COLO668 (cell line): Measurements from ENCODE around the gene REEP3.
"Not testable (repeated sequence)": the region's sequence is repeated elsewhere in the genome, so short reads cannot be mapped to it uniquely, and the experiment has no call there.

ENCODE experiments used
- DNase-seq: peaks from one replicate; lab custom pipeline; 2025; ENCODE audit not compliant: unreplicated experiment; lab: John Stamatoyannopoulos, UW

REEP3 gene

GRCh38 chr10:63547628-63548360 lies 26.6 kb downstream of the REEP3 start:
- no peak for DNase-seq

GRCh38 chr10:63548860-63549259 lies 27.7 kb downstream of the REEP3 start:
- no peak for DNase-seq

GRCh38 chr10:63549810-63550209 lies 28.6 kb downstream of the REEP3 start:
- no peak for DNase-seq

GRCh38 chr10:63553031-63553430 lies 31.8 kb downstream of the REEP3 start:
- no peak for DNase-seq

GRCh38 chr10:63553473-63553872 lies 32.3 kb downstream of the REEP3 start:
- DNase-seq = no peak

- DNase-seq = no peak
Measured at GRCh38 chr10:63554657-63555056, 33.5 kb downstream of the REEP3 start.

- no peak for DNase-seq
Measured at GRCh38 chr10:63555330-63555729, 34.1 kb downstream of the REEP3 start.

- DNase-seq = no peak
Measured at GRCh38 chr10:63558132-63558784, 37.1 kb downstream of the REEP3 start.

GRCh38 chr10:63561341-63561740 lies 40.1 kb downstream of the REEP3 start:
- DNase-seq = no peak

- no peak for DNase-seq
Measured at GRCh38 chr10:63562391-63562790, 41.2 kb downstream of the REEP3 start.

GRCh38 chr10:63562857-63563256 lies 41.7 kb downstream of the REEP3 start:
- no peak for DNase-seq

- no peak for DNase-seq
Measured at GRCh38 chr10:63563623-63564022, 42.4 kb downstream of the REEP3 start.

- not testable (repeated sequence) for DNase-seq
Measured at GRCh38 chr10:63564731-63565130, 43.5 kb downstream of the REEP3 start.

- DNase-seq = no peak
Measured at GRCh38 chr10:63573068-63573697, 52.0 kb downstream of the REEP3 start.

GRCh38 chr10:63574011-63574410 lies 52.8 kb downstream of the REEP3 start:
- no peak for DNase-seq

GRCh38 chr10:63576501-63576900 lies 55.3 kb downstream of the REEP3 start:
- DNase-seq = no peak

- DNase-seq = no peak
Measured at GRCh38 chr10:63578501-63578900, 57.3 kb downstream of the REEP3 start.

GRCh38 chr10:63579371-63580014 lies 58.3 kb downstream of the REEP3 start:
- DNase-seq = no peak

- DNase-seq = no peak
Measured at GRCh38 chr10:63582690-63583089, 61.5 kb downstream of the REEP3 start.

GRCh38 chr10:63583397-63583796 lies 62.2 kb downstream of the REEP3 start:
- DNase-seq = no peak

- no peak for DNase-seq
Measured at GRCh38 chr10:63583909-63584724, 62.9 kb downstream of the REEP3 start.
